SK-N-SH treated with all-trans-retinoic acid at 6 μM for 48 hours (cell line): ENCODE data around the gene TBX1.

Experiments
- ARNTL ChIP-seq: fragments of 450-650 bp; formaldehyde crosslinking; IDR thresholded peaks from 2 replicates; pipeline ENCODE4 v1.5.0; 2020; ENCODE audit warnings: low read depth, mild to moderate bottlenecking, moderate library complexity, borderline replicate concordance
- BACH2 ChIP-seq: fragments of 250-450 bp; sonication (Bioruptor Pico); IDR thresholded peaks from 2 replicates; pipeline ENCODE4 v1.9.0; 2021; ENCODE audit warnings: mild to moderate bottlenecking, borderline replicate concordance
- ESRRG ChIP-seq: fragments of 250-450 bp; sonication (Bioruptor Pico); IDR thresholded peaks from 2 replicates; pipeline ENCODE4 v1.6.1; 2021; ENCODE audit warnings: mild to moderate bottlenecking
- PPARA ChIP-seq: fragments of 250-450 bp; sonication (Bioruptor Pico); IDR thresholded peaks from 2 replicates; pipeline ENCODE4 v1.5.0; 2020; ENCODE audit warnings: mild to moderate bottlenecking, borderline replicate concordance
- SNAI2 ChIP-seq: fragments of 250-450 bp; sonication (Bioruptor Pico); IDR thresholded peaks from 2 replicates; pipeline ENCODE4 v1.5.0; 2020; ENCODE audit warnings: mild to moderate bottlenecking, moderate library complexity
- ZFP3 ChIP-seq: fragments of 250-450 bp; sonication (Bioruptor Pico); IDR thresholded peaks from 2 replicates; pipeline ENCODE4 v1.5.0; 2020; ENCODE audit warnings: mild to moderate bottlenecking, moderate library complexity
- ZNF70 ChIP-seq: fragments of 450-650 bp; formaldehyde crosslinking; IDR thresholded peaks from 2 replicates; pipeline ENCODE4 v1.5.0; 2020; ENCODE audit warnings: mild to moderate bottlenecking, moderate library complexity
- ZNF8 ChIP-seq: fragments of 450-650 bp; formaldehyde crosslinking; IDR thresholded peaks from 2 replicates; pipeline ENCODE4 v1.5.0; 2020; ENCODE audit warnings: mild to moderate bottlenecking, moderate library complexity
- TF ChIP-seq, protein P1 (sequence below): fragments of 250-450 bp; sonication (Bioruptor Pico); IDR thresholded peaks from 2 replicates; pipeline ENCODE4 v1.8.0; 2020; ENCODE audit warnings: mild to moderate bottlenecking, moderate library complexity, borderline replicate concordance
- TF ChIP-seq, protein P2 (sequence below): fragments of 250-450 bp; sonication (Bioruptor Pico); IDR thresholded peaks from 2 replicates; pipeline ENCODE4 v1.8.0; 2021; ENCODE audit warnings: low read depth, mild to moderate bottlenecking, moderate library complexity, borderline replicate concordance
- TF ChIP-seq, protein P3 (sequence below): fragments of 250-450 bp; sonication (Bioruptor Pico); IDR thresholded peaks from 2 replicates; pipeline ENCODE4 v1.5.1; 2020; ENCODE audit warnings: low read depth, mild to moderate bottlenecking, moderate library complexity

DNA sequence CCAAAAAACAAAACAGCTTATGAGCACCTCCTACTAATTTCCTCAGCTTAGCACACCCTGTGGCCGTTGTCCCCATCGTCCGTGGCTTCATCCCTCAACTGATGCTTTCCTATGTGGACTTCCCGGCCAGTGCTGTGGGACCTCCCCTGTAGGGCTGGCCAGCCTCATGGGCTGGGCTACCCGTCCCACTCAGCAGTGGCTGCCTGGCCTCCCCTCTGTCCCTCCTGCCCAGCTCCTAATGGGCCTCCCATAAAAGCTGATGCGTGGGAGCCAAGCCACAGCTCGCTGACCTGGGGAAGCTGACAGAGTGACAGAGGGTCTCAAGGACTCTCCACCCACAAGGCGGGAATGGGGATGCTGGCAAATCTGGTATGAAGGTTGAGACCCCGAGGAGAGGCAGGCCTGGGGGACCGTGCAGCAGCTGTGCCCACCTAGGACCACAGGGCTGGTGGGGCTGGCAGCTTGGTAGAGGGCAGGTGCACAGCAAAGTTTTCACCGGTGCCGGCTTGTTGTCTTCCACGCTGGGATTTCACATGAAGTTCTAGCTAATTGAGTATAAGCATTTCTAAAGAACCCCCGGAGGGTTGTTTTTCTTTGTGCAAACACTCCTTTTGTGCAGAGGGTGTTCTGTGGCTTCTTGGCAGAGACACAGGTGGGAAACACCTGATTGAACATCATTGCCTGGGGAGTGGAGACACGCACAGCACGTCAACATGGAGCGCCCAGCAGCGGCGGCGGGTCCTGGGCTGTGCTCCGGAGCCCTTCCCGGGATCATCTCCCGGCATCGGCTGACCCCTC is 23.2 kb downstream of the TBX1 start:
- TF ChIP-seq PPARA (CRISPR knock-in tag) (no peak), ZFP3 (CRISPR knock-in tag) (no peak), ZNF8 (no peak), ZNF70 (CRISPR knock-in tag) (no peak), BACH2 (CRISPR knock-in tag) (no peak), ARNTL (CRISPR knock-in tag) (no peak), SNAI2 (CRISPR knock-in tag) (no peak), ESRRG (CRISPR knock-in tag) (no peak)
- TF ChIP-seq, protein P1, sequence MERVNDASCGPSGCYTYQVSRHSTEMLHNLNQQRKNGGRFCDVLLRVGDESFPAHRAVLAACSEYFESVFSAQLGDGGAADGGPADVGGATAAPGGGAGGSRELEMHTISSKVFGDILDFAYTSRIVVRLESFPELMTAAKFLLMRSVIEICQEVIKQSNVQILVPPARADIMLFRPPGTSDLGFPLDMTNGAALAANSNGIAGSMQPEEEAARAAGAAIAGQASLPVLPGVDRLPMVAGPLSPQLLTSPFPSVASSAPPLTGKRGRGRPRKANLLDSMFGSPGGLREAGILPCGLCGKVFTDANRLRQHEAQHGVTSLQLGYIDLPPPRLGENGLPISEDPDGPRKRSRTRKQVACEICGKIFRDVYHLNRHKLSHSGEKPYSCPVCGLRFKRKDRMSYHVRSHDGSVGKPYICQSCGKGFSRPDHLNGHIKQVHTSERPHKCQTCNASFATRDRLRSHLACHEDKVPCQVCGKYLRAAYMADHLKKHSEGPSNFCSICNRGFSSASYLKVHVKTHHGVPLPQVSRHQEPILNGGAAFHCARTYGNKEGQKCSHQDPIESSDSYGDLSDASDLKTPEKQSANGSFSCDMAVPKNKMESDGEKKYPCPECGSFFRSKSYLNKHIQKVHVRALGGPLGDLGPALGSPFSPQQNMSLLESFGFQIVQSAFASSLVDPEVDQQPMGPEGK (CRISPR knock-in tag): no peak
- TF ChIP-seq, protein P2, sequence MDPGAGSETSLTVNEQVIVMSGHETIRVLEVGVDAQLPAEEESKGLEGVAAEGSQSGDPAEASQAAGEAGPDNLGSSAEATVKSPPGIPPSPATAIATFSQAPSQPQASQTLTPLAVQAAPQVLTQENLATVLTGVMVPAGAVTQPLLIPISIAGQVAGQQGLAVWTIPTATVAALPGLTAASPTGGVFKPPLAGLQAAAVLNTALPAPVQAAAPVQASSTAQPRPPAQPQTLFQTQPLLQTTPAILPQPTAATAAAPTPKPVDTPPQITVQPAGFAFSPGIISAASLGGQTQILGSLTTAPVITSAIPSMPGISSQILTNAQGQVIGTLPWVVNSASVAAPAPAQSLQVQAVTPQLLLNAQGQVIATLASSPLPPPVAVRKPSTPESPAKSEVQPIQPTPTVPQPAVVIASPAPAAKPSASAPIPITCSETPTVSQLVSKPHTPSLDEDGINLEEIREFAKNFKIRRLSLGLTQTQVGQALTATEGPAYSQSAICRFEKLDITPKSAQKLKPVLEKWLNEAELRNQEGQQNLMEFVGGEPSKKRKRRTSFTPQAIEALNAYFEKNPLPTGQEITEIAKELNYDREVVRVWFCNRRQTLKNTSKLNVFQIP: no peak
- TF ChIP-seq, protein P3, sequence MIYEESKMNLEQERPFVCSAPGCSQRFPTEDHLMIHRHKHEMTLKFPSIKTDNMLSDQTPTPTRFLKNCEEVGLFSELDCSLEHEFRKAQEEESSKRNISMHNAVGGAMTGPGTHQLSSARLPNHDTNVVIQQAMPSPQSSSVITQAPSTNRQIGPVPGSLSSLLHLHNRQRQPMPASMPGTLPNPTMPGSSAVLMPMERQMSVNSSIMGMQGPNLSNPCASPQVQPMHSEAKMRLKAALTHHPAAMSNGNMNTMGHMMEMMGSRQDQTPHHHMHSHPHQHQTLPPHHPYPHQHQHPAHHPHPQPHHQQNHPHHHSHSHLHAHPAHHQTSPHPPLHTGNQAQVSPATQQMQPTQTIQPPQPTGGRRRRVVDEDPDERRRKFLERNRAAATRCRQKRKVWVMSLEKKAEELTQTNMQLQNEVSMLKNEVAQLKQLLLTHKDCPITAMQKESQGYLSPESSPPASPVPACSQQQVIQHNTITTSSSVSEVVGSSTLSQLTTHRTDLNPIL (CRISPR knock-in tag): no peak
